SJSA1 (cell line): ENCODE results near the gene GPHN. TPM values are rescaled to one million over a fixed set of nuclear protein-coding genes. Genes with fewer than 3 reads are reported as not detected.
"Not testable (repeated sequence)": the region's sequence is repeated elsewhere in the genome, so short reads cannot be mapped to it uniquely, and the experiment has no call there.

Experiments
- DNase-seq, 2 experiments: peaks; one replicate each; pipeline ENCODE4 v3.0.0-alpha.2; 2015 to 2020; ENCODE audit warnings: low spot score in 2 of 2, low read depth in 1 of 2
- H3K27ac ChIP-seq: fragments of 250-450 bp; sonication (Bioruptor Pico); 2 replicates; pipeline ENCODE4 v1.5.1; 2020; ENCODE audit warnings: mild to moderate bottlenecking, moderate library complexity
- H3K27me3 ChIP-seq: fragments of 250-450 bp; sonication (Bioruptor Pico); replicated peaks from 2 replicates; pipeline ENCODE4 v1.5.1; 2020; ENCODE audit warnings: mild to moderate bottlenecking, moderate library complexity
- H3K36me3 ChIP-seq: fragments of 250-450 bp; sonication (Bioruptor Pico); 2 replicates; pipeline ENCODE4 v1.5.1; 2020; ENCODE audit warnings: mild to moderate bottlenecking
- H3K4me1 ChIP-seq: fragments of 250-450 bp; sonication (Bioruptor Pico); replicated peaks from 2 replicates; pipeline ENCODE4 v1.6.1; 2021; ENCODE audit warnings: mild to moderate bottlenecking
- H3K4me3 ChIP-seq: fragments of 250-450 bp; sonication (Bioruptor Pico); 2 replicates; pipeline ENCODE4 v1.5.1; 2020; ENCODE audit warnings: mild to moderate bottlenecking
- H3K9me3 ChIP-seq: fragments of 250-450 bp; sonication (Bioruptor Pico); replicated peaks from 2 replicates; pipeline ENCODE4 v1.5.1; 2020; ENCODE audit warnings: mild to moderate bottlenecking
- total RNA-seq: library from RNA; depleted of rRNA; stranded (reverse); fragments of >200 nt; shearing (Covaris generic); gene quantifications from 2 replicates; pipeline ENCODE4 v1.2.3, GENCODE V29; 2014

GPHN gene
- total RNA-seq, 1 experiment from 2014 or later = 2.2 TPM

GRCh38 chr14:66696326-66696725 is 188.4 kb downstream of the GPHN start:
- Histone ChIP-seq H3K36me3 (no peaks in the 10 kb centered on the region), H3K27me3 (no peaks in the 10 kb centered on the region), H3K4me3 (no peak overlapping the region), H3K4me1 (no peaks in the 10 kb centered on the region), H3K9me3 (no peaks in the 10 kb centered on the region; the same call in 1 of the 2 replicates), H3K27ac (no peak overlapping the region)
- DNase-seq = no peak

GRCh38 chr14:66698503-66698902 is 190.6 kb downstream of the GPHN start:
- Histone ChIP-seq H3K9me3 (no peaks in the 10 kb centered on the region; the same call in 1 of the 2 replicates), H3K4me1 (no peaks in the 10 kb centered on the region), H3K36me3 (no peaks in the 10 kb centered on the region), H3K27ac (no peak overlapping the region), H3K27me3 (no peaks in the 10 kb centered on the region), H3K4me3 (no peak overlapping the region)
- DNase-seq = no peak

GRCh38 chr14:66701813-66702212 is 193.9 kb downstream of the GPHN start:
- Histone ChIP-seq H3K36me3 (no peaks in the 10 kb centered on the region), H3K27me3 (no peaks in the 10 kb centered on the region), H3K27ac (no peak overlapping the region), H3K9me3 (no peaks in the 10 kb centered on the region; the same call in 1 of the 2 replicates), H3K4me3 (no peak overlapping the region), H3K4me1 (no peaks in the 10 kb centered on the region)
- DNase-seq = no peak

GRCh38 chr14:66708267-66708666 is 200.3 kb downstream of the GPHN start:
- no peak for DNase-seq
- Histone ChIP-seq H3K27me3 (no peaks in the 10 kb centered on the region), H3K36me3 (no peaks in the 10 kb centered on the region), H3K27ac (no peak overlapping the region), H3K9me3 (no peaks in the 10 kb centered on the region), H3K4me1 (no peaks in the 10 kb centered on the region), H3K4me3 (no peak overlapping the region)

- Histone ChIP-seq H3K9me3 (no peaks in the 10 kb centered on the region), H3K4me3 (no peak overlapping the region), H3K27ac (no peak overlapping the region), H3K27me3 (no peaks in the 10 kb centered on the region), H3K4me1 (no peaks in the 10 kb centered on the region), H3K36me3 (no peaks in the 10 kb centered on the region)
- no peak for DNase-seq
Measured at GRCh38 chr14:66709291-66709690, 201.3 kb downstream of the GPHN start.

GRCh38 chr14:66714291-66714690 is 206.3 kb downstream of the GPHN start:
- not testable (repeated sequence) for H3K36me3 ChIP-seq, H3K4me1 ChIP-seq, H3K27ac ChIP-seq, H3K27me3 ChIP-seq, H3K9me3 ChIP-seq, H3K4me3 ChIP-seq, DNase-seq

GRCh38 chr14:66715313-66715712 is 207.4 kb downstream of the GPHN start:
- not testable (repeated sequence) for DNase-seq, H3K4me1 ChIP-seq, H3K4me3 ChIP-seq, H3K36me3 ChIP-seq, H3K9me3 ChIP-seq, H3K27ac ChIP-seq, H3K27me3 ChIP-seq

- Histone ChIP-seq H3K36me3 (no peaks in the 10 kb centered on the region), H3K27me3 (no peaks in the 10 kb centered on the region), H3K4me3 (no peak overlapping the region), H3K9me3 (no peaks in the 10 kb centered on the region), H3K27ac (no peak overlapping the region), H3K4me1 (no peaks in the 10 kb centered on the region)
- DNase-seq = no peak
Measured at GRCh38 chr14:66716227-66716626, 208.3 kb downstream of the GPHN start.

GRCh38 chr14:66717561-66718140 is 209.7 kb downstream of the GPHN start:
- Histone ChIP-seq H3K4me1 (no peaks in the 10 kb centered on the region), H3K27ac (no peak overlapping the region), H3K4me3 (no peak overlapping the region), H3K9me3 (no peaks in the 10 kb centered on the region), H3K27me3 (no peaks in the 10 kb centered on the region), H3K36me3 (no peaks in the 10 kb centered on the region)
- no peak for DNase-seq

GRCh38 chr14:66724996-66725395 is 217.0 kb downstream of the GPHN start:
- Histone ChIP-seq H3K4me1 (no peaks in the 10 kb centered on the region), H3K4me3 (no peak overlapping the region), H3K9me3 (peaks cover 3% of the 10 kb centered on the region; the same call in 1 of the 2 replicates), H3K27ac (no peak overlapping the region), H3K36me3 (no peaks in the 10 kb centered on the region), H3K27me3 (no peaks in the 10 kb centered on the region)
- DNase-seq = no peak

GRCh38 chr14:66731298-66731697 is 223.4 kb downstream of the GPHN start:
- H3K36me3 ChIP-seq, H3K4me3 ChIP-seq, DNase-seq, H3K4me1 ChIP-seq, H3K9me3 ChIP-seq, H3K27ac ChIP-seq, H3K27me3 ChIP-seq: not testable (repeated sequence)

GRCh38 chr14:66735853-66736252 is 227.9 kb downstream of the GPHN start:
- H3K27ac ChIP-seq = no peak overlapping the region
- H3K9me3 ChIP-seq = no peaks in the 10 kb centered on the region
- H3K4me1 ChIP-seq = no peaks in the 10 kb centered on the region
- H3K27me3 ChIP-seq = no peaks in the 10 kb centered on the region
- H3K36me3 ChIP-seq = no peaks in the 10 kb centered on the region
- DNase-seq = no peak
- no peak overlapping the region for H3K4me3 ChIP-seq

- Histone ChIP-seq H3K27me3 (no peaks in the 10 kb centered on the region), H3K4me1 (no peaks in the 10 kb centered on the region), H3K36me3 (no peaks in the 10 kb centered on the region), H3K27ac (no peak overlapping the region), H3K4me3 (no peak overlapping the region), H3K9me3 (no peaks in the 10 kb centered on the region)
- no peak for DNase-seq
Measured at GRCh38 chr14:66739826-66740225, 231.9 kb downstream of the GPHN start.

GRCh38 chr14:66745078-66745477 is 237.1 kb downstream of the GPHN start:
- H3K27me3 ChIP-seq = no peaks in the 10 kb centered on the region
- H3K9me3 ChIP-seq = no peaks in the 10 kb centered on the region
- DNase-seq = no peak
- H3K4me3 ChIP-seq = no peak overlapping the region
- H3K4me1 ChIP-seq = no peaks in the 10 kb centered on the region
- no peak overlapping the region for H3K27ac ChIP-seq
- H3K36me3 ChIP-seq = no peaks in the 10 kb centered on the region

GRCh38 chr14:66746316-66747006 is 238.5 kb downstream of the GPHN start:
- no peaks in the 10 kb centered on the region for H3K9me3 ChIP-seq
- H3K27me3 ChIP-seq = no peaks in the 10 kb centered on the region
- no peak overlapping the region for H3K4me3 ChIP-seq
- no peaks in the 10 kb centered on the region for H3K4me1 ChIP-seq
- no peaks in the 10 kb centered on the region for H3K36me3 ChIP-seq
- H3K27ac ChIP-seq = no peak overlapping the region
- no peak for DNase-seq
